VCaP (cell line): ENCODE results near the gene SPRN.
"Not testable (repeated sequence)": the region's sequence is repeated elsewhere in the genome, so short reads cannot be mapped to it uniquely, and the experiment has no call there.

Experiments
- H3K27ac ChIP-seq: fragments of 450-650 bp; 2 replicates; pipeline ENCODE4 v1.5.1; 2017
- CTCF ChIP-seq: fragments of 450-650 bp; conservative IDR thresholded peaks from 2 replicates; pipeline ENCODE4 v1.5.1; 2017; ENCODE audit warnings: mild to moderate bottlenecking, moderate library complexity

SPRN gene

GRCh38 chr10:133421336-133422222 lies 2.8 kb downstream of the SPRN start:
- no peak overlapping the region for H3K27ac ChIP-seq
- TF ChIP-seq CTCF = no peak

- TF ChIP-seq CTCF = no peak
- no peak overlapping the region for H3K27ac ChIP-seq
These were observed 3.8 kb downstream of the SPRN start for GRCh38 chr10:133420579-133420978.

- no peak for TF ChIP-seq CTCF
- H3K27ac ChIP-seq = no peak overlapping the region
These were observed 4.4 kb downstream of the SPRN start for GRCh38 chr10:133420028-133420427.

- no peak for TF ChIP-seq CTCF
- no peak overlapping the region for H3K27ac ChIP-seq
These were observed 5.0 kb downstream of the SPRN start for GRCh38 chr10:133419211-133419950.

- no peak overlapping the region for H3K27ac ChIP-seq
- TF ChIP-seq CTCF = no peak
These were observed 6.0 kb downstream of the SPRN start for GRCh38 chr10:133418289-133418993.

- TF ChIP-seq CTCF = no peak
- H3K27ac ChIP-seq = no peak overlapping the region
These were observed 8.7 kb downstream of the SPRN start for GRCh38 chr10:133415752-133416151.

- H3K27ac ChIP-seq = not testable (repeated sequence)
These were observed 10.0 kb downstream of the SPRN start for GRCh38 chr10:133414401-133414800.
